ENCODE measurements around the gene RGR. TPM values are rescaled to one million over a fixed set of nuclear protein-coding genes. Genes with fewer than 3 reads are reported as not detected.

The RGR gene
- total RNA-seq, 4 donors from 2014 or later: 4.0 TPM; not detected in 3

- no peak for DNase-seq
- Histone ChIP-seq H3K4me3 (no peak overlapping the region), H3K4me1 (no peaks in the 10 kb centered on the region), H3K36me3 (no peaks in the 10 kb centered on the region), H3K27me3 (no peaks in the 10 kb centered on the region), H3K27ac (no peak overlapping the region), H3K9me3 (no peaks in the 10 kb centered on the region)
- TF ChIP-seq POLR2A (IDR thresholded peaks at IDR 0.05) (no peak), CTCF (IDR thresholded peaks at IDR 0.05) (no peak)
Observed at GRCh38 chr10:84288151-84288550, 43.3 kb downstream of the RGR start.

GRCh38 chr10:84289521-84290200 is 44.8 kb downstream of the RGR start:
- DNase-seq: no peak

GRCh38 chr10:84290235-84290634 is 45.4 kb downstream of the RGR start:
- no peak for DNase-seq
- Histone ChIP-seq H3K9me3 (no peaks in the 10 kb centered on the region), H3K4me1 (no peaks in the 10 kb centered on the region), H3K36me3 (no peaks in the 10 kb centered on the region), H3K4me3 (no peak overlapping the region), H3K27ac (no peak overlapping the region), H3K27me3 (no peaks in the 10 kb centered on the region)
- TF ChIP-seq POLR2A (IDR thresholded peaks at IDR 0.05): no peak

More at GRCh38 chr10:84289521-84290200, 44.8 kb downstream of the RGR start:
- H3K4me1 ChIP-seq: no peaks in the 10 kb centered on the region
- TF ChIP-seq POLR2A (IDR thresholded peaks at IDR 0.05) (no peak), CTCF (IDR thresholded peaks at IDR 0.05) (no peak)
- no peaks in the 10 kb centered on the region for H3K9me3 ChIP-seq
- no peak overlapping the region for H3K27ac ChIP-seq
- H3K27me3 ChIP-seq: no peaks in the 10 kb centered on the region
- no peaks in the 10 kb centered on the region for H3K36me3 ChIP-seq
- H3K4me3 ChIP-seq: no peak overlapping the region

- no peak overlapping the region for H3K27ac ChIP-seq
- no peaks in the 10 kb centered on the region for H3K36me3 ChIP-seq
- TF ChIP-seq CTCF (IDR thresholded peaks at IDR 0.05) (no peak), POLR2A (IDR thresholded peaks at IDR 0.05) (no peak)
- no peaks in the 10 kb centered on the region for H3K4me1 ChIP-seq
- H3K9me3 ChIP-seq: no peaks in the 10 kb centered on the region
- DNase-seq: no peak
- no peak overlapping the region for H3K4me3 ChIP-seq
- H3K27me3 ChIP-seq: no peaks in the 10 kb centered on the region
Observed at GRCh38 chr10:84291384-84291783, 46.5 kb downstream of the RGR start.

- Histone ChIP-seq H3K27me3 (no peaks in the 10 kb centered on the region), H3K27ac (no peak overlapping the region), H3K4me1 (no peaks in the 10 kb centered on the region), H3K36me3 (no peaks in the 10 kb centered on the region), H3K4me3 (no peak overlapping the region), H3K9me3 (no peaks in the 10 kb centered on the region)
- TF ChIP-seq CTCF (IDR thresholded peaks at IDR 0.05) (no peak), POLR2A (IDR thresholded peaks at IDR 0.05) (no peak)
- no peak for DNase-seq
Observed at GRCh38 chr10:84292502-84292901, 47.6 kb downstream of the RGR start.

- no peak overlapping the region for H3K4me3 ChIP-seq
- no peak for DNase-seq
- no peak overlapping the region for H3K27ac ChIP-seq
- no peak for TF ChIP-seq CTCF (IDR thresholded peaks at IDR 0.05)
- TF ChIP-seq POLR2A (IDR thresholded peaks at IDR 0.05): no peak
- H3K9me3 ChIP-seq: no peaks in the 10 kb centered on the region
- H3K4me1 ChIP-seq: no peaks in the 10 kb centered on the region
- H3K27me3 ChIP-seq: no peaks in the 10 kb centered on the region
- no peaks in the 10 kb centered on the region for H3K36me3 ChIP-seq
Observed at GRCh38 chr10:84293171-84293570, 48.3 kb downstream of the RGR start.

Measured in Peyer's patch (tissue), 4 donors.